ENCODE results near the gene CDKL2.

DNA sequence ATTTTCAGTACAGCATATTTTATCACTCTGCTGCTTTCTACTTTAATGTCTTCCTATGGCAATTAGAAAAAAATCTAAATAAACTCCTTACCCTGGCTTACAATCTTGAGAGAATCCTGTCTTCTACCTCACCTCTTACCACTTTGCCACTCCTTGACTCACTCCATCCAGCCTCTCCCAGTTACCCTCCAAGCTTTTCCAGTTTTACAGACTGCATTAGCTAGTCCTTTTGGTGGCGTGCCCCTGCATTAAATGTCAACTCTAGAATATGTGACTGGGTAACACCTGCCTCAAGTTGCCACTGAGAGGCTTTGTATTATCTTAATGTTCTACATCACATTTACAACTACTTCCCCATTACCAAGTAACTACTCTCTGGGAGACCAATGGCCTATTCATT is 7.5 kb upstream of the CDKL2 start:
- no peak for TF ChIP-seq EZH2 (IDR thresholded peaks at IDR 0.05; ENCODE audit: borderline replicate concordance, insufficient read depth, low read depth, low read length, poor library complexity, severe bottlenecking)
- TF ChIP-seq, protein P1, sequence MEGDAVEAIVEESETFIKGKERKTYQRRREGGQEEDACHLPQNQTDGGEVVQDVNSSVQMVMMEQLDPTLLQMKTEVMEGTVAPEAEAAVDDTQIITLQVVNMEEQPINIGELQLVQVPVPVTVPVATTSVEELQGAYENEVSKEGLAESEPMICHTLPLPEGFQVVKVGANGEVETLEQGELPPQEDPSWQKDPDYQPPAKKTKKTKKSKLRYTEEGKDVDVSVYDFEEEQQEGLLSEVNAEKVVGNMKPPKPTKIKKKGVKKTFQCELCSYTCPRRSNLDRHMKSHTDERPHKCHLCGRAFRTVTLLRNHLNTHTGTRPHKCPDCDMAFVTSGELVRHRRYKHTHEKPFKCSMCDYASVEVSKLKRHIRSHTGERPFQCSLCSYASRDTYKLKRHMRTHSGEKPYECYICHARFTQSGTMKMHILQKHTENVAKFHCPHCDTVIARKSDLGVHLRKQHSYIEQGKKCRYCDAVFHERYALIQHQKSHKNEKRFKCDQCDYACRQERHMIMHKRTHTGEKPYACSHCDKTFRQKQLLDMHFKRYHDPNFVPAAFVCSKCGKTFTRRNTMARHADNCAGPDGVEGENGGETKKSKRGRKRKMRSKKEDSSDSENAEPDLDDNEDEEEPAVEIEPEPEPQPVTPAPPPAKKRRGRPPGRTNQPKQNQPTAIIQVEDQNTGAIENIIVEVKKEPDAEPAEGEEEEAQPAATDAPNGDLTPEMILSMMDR (IDR thresholded peaks at IDR 0.05), result no peak

Data from B cell (primary cell).